H9 (cell line): ENCODE data around the gene ABR. TPM values are rescaled to one million over a fixed set of nuclear protein-coding genes. Genes with fewer than 3 reads are reported as not detected.
A peak's percentile ranks its signal among the peaks of the same experiment; 100 is the strongest.

Experiments used
- DNase-seq: peaks from one replicate; pipeline ENCODE4 v3.0.0-alpha.2; 2017
- H2AFZ ChIP-seq: one replicate; pipeline ENCODE4 v1.6.1; 2013; ENCODE audit warnings: mild to moderate bottlenecking, low read length, control low read depth, moderate library complexity
- H2AK5ac ChIP-seq: 2 replicates; pipeline ENCODE4 v1.6.1; 2013; ENCODE audit warnings: low read length, control low read depth, mixed read lengths; ENCODE audit not compliant: insufficient read length
- H2BK120ac ChIP-seq: one replicate; pipeline ENCODE4 v1.6.1; 2013; ENCODE audit warnings: low read depth, mild to moderate bottlenecking, low read length, control low read depth, inconsistent platforms; ENCODE audit not compliant: poor library complexity, severe bottlenecking
- H2BK12ac ChIP-seq: 2 replicates; pipeline ENCODE4 v1.6.1; 2013; ENCODE audit warnings: low read length, control low read depth, mixed read lengths, low read depth; ENCODE audit not compliant: insufficient read length
- H2BK15ac ChIP-seq: 2 replicates; pipeline ENCODE4 v1.6.1; 2013; ENCODE audit warnings: low read depth, low read length, control low read depth
- H2BK20ac ChIP-seq: one replicate; pipeline ENCODE4 v1.6.1; 2013; ENCODE audit warnings: low read depth, mild to moderate bottlenecking, low read length, control low read depth, inconsistent platforms; ENCODE audit not compliant: poor library complexity, severe bottlenecking
- H2BK5ac ChIP-seq: 2 replicates; pipeline ENCODE4 v1.6.1; 2013; ENCODE audit warnings: low read length, control low read depth, mixed read lengths; ENCODE audit not compliant: insufficient read length
- H3K14ac ChIP-seq: 2 replicates; pipeline ENCODE4 v1.6.1; 2013; ENCODE audit warnings: low read length, control low read depth; ENCODE audit not compliant: insufficient read depth
- H3K18ac ChIP-seq: 2 replicates; pipeline ENCODE4 v1.6.1; 2013; ENCODE audit warnings: low read depth, mild to moderate bottlenecking, mixed read lengths, low read length, control low read depth; ENCODE audit not compliant: insufficient read length
- H3K23ac ChIP-seq: 2 replicates; pipeline ENCODE4 v1.6.1; 2013; ENCODE audit warnings: low read length, control low read depth, mixed read lengths, low read depth; ENCODE audit not compliant: insufficient read length
- H3K23me2 ChIP-seq: 2 replicates; pipeline ENCODE4 v1.6.1; 2013; ENCODE audit warnings: low read depth, mild to moderate bottlenecking, mixed read lengths, low read length, control low read depth; ENCODE audit not compliant: insufficient read length, poor library complexity, severe bottlenecking
- H3K27ac ChIP-seq: 2 replicates; pipeline ENCODE4 v1.5.1; 2013; ENCODE audit warnings: low read length, control low read depth, mixed read lengths, low read depth; ENCODE audit not compliant: insufficient read length
- H3K27me3 ChIP-seq: 2 replicates; pipeline ENCODE4 v1.6.1; 2013; ENCODE audit warnings: low read length, control low read depth, inconsistent platforms; ENCODE audit not compliant: insufficient read depth
- H3K4ac ChIP-seq: 2 replicates; pipeline ENCODE4 v1.6.1; 2013; ENCODE audit warnings: low read depth, mild to moderate bottlenecking, control low read depth, inconsistent platforms, low read length, moderate library complexity
- H3K4me1 ChIP-seq: 2 replicates; pipeline ENCODE4 v1.6.1; 2013; ENCODE audit warnings: low read length, control low read depth, inconsistent platforms; ENCODE audit not compliant: insufficient read depth
- H3K4me2 ChIP-seq: 2 replicates; pipeline ENCODE4 v1.6.1; 2013; ENCODE audit warnings: low read length, control low read depth, mixed read lengths; ENCODE audit not compliant: insufficient read length, insufficient read depth
- H3K56ac ChIP-seq: 2 replicates; pipeline ENCODE4 v1.6.1; 2013; ENCODE audit warnings: low read depth, mild to moderate bottlenecking, mixed read lengths, low read length, control low read depth; ENCODE audit not compliant: insufficient read length
- H3K79me1 ChIP-seq: 2 replicates; pipeline ENCODE4 v1.6.1; 2013; ENCODE audit warnings: low read depth, mild to moderate bottlenecking, moderate library complexity, low read length, control low read depth, inconsistent platforms; ENCODE audit not compliant: insufficient read depth, poor library complexity, severe bottlenecking
- H3K79me2 ChIP-seq: 2 replicates; pipeline ENCODE4 v1.6.1; 2013; ENCODE audit warnings: low read length, control low read depth, inconsistent platforms; ENCODE audit not compliant: insufficient read depth
- H3K9ac ChIP-seq: 2 replicates; pipeline ENCODE4 v1.6.1; 2013; ENCODE audit warnings: low read length, control low read depth, mixed read lengths; ENCODE audit not compliant: insufficient read length; ENCODE audit errors: extremely low read depth
- H3K9me3 ChIP-seq: one replicate; pipeline ENCODE4 v1.6.1; 2013; ENCODE audit warnings: low read depth, low read length, inconsistent platforms; ENCODE audit not compliant: control insufficient read depth
- H3T11ph ChIP-seq: one replicate; pipeline ENCODE4 v1.6.1; 2013; ENCODE audit warnings: mild to moderate bottlenecking, low read length, control low read depth, inconsistent platforms
- H4K20me1 ChIP-seq: one replicate; pipeline ENCODE4 v1.6.1; 2013; ENCODE audit not compliant: control insufficient read depth, insufficient read length, insufficient read depth
- H4K5ac ChIP-seq: 2 replicates; pipeline ENCODE4 v1.6.1; 2013; ENCODE audit warnings: low read depth, mild to moderate bottlenecking, mixed read lengths, low read length, control low read depth; ENCODE audit not compliant: insufficient read length
- H4K8ac ChIP-seq: replicated peaks from 2 replicates; pipeline ENCODE4 v1.6.1; 2013; ENCODE audit warnings: low read length, control low read depth, mixed read lengths, low read depth; ENCODE audit not compliant: insufficient read length
- H4K91ac ChIP-seq: 2 replicates; pipeline ENCODE4 v1.6.1; 2013; ENCODE audit warnings: low read depth, mild to moderate bottlenecking, moderate library complexity, mixed read lengths, low read length, control low read depth; ENCODE audit not compliant: insufficient read length
- H3K27ac Mint-ChIP-seq, 3 experiments: 2 replicates in 2 of 3; 3 replicates in 1 of 3; pipeline ENCODE4 v1.8.0; 2020 to 2021; ENCODE audit warnings: mixed read lengths in 3 of 3, mild to moderate bottlenecking in 1 of 3, moderate library complexity in 1 of 3
- H3K27me3 Mint-ChIP-seq: 2 replicates; pipeline ENCODE4 v1.8.0; 2021; ENCODE audit warnings: low read depth, mild to moderate bottlenecking, moderate library complexity, mixed read lengths
- H3K36me3 Mint-ChIP-seq, 3 experiments: 2 replicates in 2 of 3; 3 replicates in 1 of 3; pipeline ENCODE4 v1.8.0; 2020 to 2021; ENCODE audit warnings: low read depth in 3 of 3, mixed read lengths in 3 of 3; ENCODE audit not compliant: insufficient read depth in 1 of 3
- H3K4me1 Mint-ChIP-seq, 2 experiments: 2 replicates each; pipeline ENCODE4 v1.8.0; 2020; ENCODE audit warnings: mixed read lengths in 2 of 2
- H3K4me3 Mint-ChIP-seq, 2 experiments: 2 replicates in 1 of 2; 3 replicates in 1 of 2; pipeline ENCODE4 v1.8.0; 2020 to 2021; ENCODE audit warnings: mild to moderate bottlenecking in 2 of 2, mixed read lengths in 2 of 2, moderate library complexity in 1 of 2
- H3K9me3 Mint-ChIP-seq, 2 experiments: 2 replicates in 1 of 2; 3 replicates in 1 of 2; pipeline ENCODE4 v1.8.0; 2020; ENCODE audit warnings: mild to moderate bottlenecking in 2 of 2, mixed read lengths in 2 of 2, moderate library complexity in 1 of 2
- WGBS: extraction: QIAGEN DNeasy Blood & Tissue Kit; methylation state at CpG from one replicate; pipeline ENCODE4 v1.1.7; 2013; ENCODE audit warnings: missing lambda C conversion rate, low lambda C conversion rate, mixed read lengths; ENCODE audit not compliant: insufficient read length; ENCODE audit errors: extremely low coverage; 5-methylcytosine and 5-hydroxymethylcytosine counted together
- total RNA-seq: library from RNA; stranded (reverse); gene quantifications from 2 replicates; pipeline ENCODE4 v1.2.1, GENCODE V29; 2021
- TF ChIP-seq, protein P1 (sequence below): fragments of 200-600 bp; sonication (generic); conservative IDR thresholded peaks from 3 replicates; pipeline ENCODE4 v1.8.0; 2021; ENCODE audit warnings: antibody characterized with exemption, mild to moderate bottlenecking

Gene ABR
- total RNA-seq, 1 experiment from 2014 or later, result 34.7 TPM

DNA sequence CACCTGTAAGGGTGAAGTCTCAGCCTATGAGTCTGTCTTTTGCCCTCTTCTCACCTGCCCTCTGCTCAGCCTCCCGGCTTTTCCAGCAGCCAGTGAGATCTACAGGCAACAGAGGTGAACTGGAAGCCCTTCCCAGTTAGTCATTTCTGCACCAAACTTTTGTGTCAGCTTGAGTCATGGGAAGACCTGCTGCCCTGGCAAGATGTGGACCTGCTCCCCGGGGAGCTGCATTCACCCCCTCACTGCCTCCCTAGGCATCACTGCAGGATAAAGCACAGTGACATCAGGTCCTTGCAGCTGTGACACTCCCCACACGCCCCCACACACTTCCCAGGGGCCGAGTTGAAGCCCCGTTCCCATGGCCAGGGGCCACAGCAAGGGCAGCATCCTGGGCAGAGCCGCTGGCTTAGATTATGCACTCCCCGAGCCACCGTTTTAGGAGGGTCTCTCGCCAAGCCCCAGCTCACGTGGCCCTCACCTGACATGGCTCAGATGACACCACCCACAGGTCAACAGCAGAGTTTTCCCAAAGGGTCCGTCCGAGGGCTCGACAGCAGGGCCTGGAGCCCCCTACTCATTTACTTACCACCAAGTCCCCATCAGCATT is 6.5 kb upstream of the ABR start:
- Histone ChIP-seq H3K27me3 (peaks cover 3% of the 10 kb centered on the region; the same call in 1 of the 2 replicates), H3K23me2 (no peaks in the 10 kb centered on the region), H4K20me1 (no peaks in the 10 kb centered on the region), H2BK20ac (no peak overlapping the region), H2BK5ac (no peak overlapping the region), H3K79me1 (no peaks in the 10 kb centered on the region), H3K79me2 (no peaks in the 10 kb centered on the region), H3T11ph (no peak overlapping the region), H4K8ac (no peak overlapping the region), H2BK15ac (no peak overlapping the region), H3K4me1 (no peaks in the 10 kb centered on the region; the same call in 1 of the 2 replicates), H2AFZ (no peak overlapping the region), H4K5ac (no peak overlapping the region), H3K9me3 (no peaks in the 10 kb centered on the region), H3K9ac (no peak overlapping the region), H3K4ac (no peak overlapping the region), H3K18ac (no peak overlapping the region), H2BK12ac (no peak overlapping the region), H2BK120ac (no peak overlapping the region), H3K56ac (no peak overlapping the region), H2AK5ac (no peak overlapping the region), H3K27ac (no peak overlapping the region), H3K14ac (no peak overlapping the region), H4K91ac (no peak overlapping the region), H3K4me2 (no peak overlapping the region), H3K23ac (no peak overlapping the region)
- no peak for DNase-seq
- Mint-ChIP-seq H3K9me3 (no peaks in the 10 kb centered on the region; a peak in 1 of 5 replicates), H3K4me3 (peak overlapping the region in 1 of 2 experiments; percentile 31; a peak in 1 of 5 replicates), H3K27me3 (peaks cover 50% of the 10 kb centered on the region), H3K36me3 (no peaks in the 10 kb centered on the region), H3K4me1 (peaks cover 12 to 23% of the 10 kb centered on the region in 2 experiments), H3K27ac (no peak overlapping the region)
- WGBS, result no CpG with 5 or more reads among the region's 13 CpGs
- TF ChIP-seq, protein P1, sequence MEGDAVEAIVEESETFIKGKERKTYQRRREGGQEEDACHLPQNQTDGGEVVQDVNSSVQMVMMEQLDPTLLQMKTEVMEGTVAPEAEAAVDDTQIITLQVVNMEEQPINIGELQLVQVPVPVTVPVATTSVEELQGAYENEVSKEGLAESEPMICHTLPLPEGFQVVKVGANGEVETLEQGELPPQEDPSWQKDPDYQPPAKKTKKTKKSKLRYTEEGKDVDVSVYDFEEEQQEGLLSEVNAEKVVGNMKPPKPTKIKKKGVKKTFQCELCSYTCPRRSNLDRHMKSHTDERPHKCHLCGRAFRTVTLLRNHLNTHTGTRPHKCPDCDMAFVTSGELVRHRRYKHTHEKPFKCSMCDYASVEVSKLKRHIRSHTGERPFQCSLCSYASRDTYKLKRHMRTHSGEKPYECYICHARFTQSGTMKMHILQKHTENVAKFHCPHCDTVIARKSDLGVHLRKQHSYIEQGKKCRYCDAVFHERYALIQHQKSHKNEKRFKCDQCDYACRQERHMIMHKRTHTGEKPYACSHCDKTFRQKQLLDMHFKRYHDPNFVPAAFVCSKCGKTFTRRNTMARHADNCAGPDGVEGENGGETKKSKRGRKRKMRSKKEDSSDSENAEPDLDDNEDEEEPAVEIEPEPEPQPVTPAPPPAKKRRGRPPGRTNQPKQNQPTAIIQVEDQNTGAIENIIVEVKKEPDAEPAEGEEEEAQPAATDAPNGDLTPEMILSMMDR, result no peak
